GM21390 (cell line): ENCODE results near the gene MYT1.

Experiments used
- ATAC-seq: cut with Tn5 transposase; IDR thresholded peaks from one replicate; pipeline ENCODE4 v1.9.1; 2021; ENCODE audit not compliant: unreplicated experiment

Gene MYT1

GRCh38 chr20:64242797-64243475 lies 78.7 kb downstream of the MYT1 start:
- ATAC-seq, result no peak

DNA sequence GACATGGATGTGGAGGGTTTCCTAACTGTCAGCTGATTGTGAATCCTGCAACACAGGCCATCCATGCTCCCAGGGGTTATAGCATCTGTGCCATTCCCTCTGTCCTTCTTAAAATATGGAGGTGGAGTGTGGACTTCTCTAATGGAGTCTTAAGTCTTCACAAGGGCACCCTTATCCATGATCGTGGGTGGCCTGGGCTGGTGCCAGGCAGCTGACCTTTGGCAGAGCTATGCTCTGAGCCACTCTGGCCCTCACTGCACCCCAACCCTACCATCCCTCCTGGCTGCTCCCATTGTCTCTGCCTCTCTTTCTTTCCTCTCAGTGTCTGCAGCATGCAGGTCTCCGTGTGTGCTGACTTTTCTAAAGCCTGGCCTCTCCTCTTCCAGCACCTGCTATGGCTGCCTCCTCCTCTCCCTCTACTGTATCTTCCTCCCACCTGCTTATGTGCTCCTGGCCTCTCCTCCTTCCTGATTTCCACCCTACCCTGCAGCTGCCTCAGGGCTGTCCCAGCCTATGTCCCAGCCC lies 80.1 kb downstream of the MYT1 start:
- no peak for ATAC-seq

DNA sequence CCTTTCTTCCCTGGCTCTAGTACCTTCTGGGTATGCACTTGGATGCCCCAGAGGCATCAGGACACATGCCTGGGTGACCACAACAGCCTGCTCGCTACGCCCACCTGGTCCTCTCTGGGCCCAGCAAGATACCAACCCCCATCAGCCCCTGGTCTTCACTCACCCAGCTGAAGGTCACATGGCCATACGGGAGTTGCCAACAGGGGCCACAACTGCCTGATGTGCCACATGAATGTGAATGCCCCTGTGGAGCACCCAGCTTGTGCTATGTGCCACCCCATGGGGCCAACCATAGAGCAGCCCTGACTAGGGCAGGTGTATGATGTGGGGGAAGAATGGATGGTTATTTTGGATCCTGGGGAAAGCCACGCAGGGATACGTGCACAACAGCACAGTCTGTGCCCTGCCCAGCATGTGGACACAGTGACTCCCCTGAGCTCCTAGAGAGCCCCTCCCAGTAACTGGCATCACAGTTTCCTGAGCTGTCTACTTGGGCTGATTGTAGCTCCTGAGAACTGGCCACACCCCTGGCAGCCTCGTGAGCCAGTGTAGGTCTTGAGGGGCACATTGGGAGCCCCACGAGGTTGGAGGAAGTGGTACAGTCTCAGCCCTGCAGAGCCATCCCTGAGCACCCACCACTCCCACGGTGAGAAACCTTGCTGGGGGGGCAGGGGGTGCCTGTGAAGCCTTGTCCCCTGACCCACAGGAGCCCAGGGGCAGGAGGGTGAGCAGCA lies 80.8 kb downstream of the MYT1 start:
- no peak for ATAC-seq

DNA sequence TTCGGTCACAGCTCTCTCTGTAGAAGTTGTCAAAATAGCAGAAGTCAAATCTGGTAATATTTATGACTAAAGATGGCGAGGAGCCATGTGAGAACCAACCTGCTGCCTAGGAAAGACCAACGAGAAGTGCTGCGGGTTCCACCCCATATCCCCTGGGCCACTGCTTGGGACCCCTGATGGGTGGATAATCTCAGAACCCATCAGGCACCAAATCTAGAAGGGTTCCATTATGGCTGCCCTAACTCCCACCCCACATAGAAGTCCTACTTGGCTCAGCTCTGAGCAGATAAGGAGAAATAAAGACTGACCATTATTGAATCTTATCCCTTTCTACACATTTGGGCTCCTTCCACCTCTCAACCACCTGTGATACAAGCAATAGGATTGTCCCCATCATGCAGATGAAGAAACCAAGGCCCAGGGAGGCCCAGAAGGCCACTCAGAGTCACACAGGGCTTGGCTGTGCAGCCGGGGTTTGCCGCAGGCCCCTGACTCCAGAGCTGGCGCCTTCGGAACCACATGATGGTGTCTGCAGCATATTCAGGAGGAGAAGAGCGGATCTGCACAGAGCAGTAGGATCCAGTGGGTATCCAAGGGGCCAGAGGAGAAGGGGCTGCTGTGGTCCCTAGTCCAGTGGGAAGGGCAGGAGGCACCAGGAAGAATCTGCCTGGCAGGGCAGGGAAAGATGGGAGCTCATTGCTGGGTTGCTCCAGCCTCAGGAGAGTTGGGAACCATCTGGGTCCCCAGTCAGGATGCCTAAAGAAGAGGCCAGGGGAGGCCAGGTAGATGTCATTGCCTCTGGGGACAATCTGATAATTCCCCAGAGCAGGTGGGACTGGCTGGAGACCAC lies 81.7 kb downstream of the MYT1 start:
- ATAC-seq, result no peak

GRCh38 chr20:64246616-64247306 lies 82.5 kb downstream of the MYT1 start:
- no peak for ATAC-seq

DNA sequence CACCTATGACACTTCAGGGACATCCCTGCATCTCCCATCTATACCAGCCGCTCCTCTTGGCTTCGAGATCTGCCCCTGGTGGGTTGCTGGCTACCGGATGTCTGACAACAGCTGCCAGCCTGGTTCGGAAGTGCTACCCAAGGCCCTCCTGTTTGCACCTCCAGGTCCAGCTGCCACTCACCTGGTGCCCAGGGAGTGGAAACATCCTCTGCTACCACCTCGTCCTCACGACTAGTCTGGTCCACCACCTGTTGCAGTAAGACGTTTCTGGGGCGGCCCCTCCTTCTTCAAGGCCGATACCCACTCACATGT lies 83.0 kb downstream of the MYT1 start:
- ATAC-seq, result no peak

DNA sequence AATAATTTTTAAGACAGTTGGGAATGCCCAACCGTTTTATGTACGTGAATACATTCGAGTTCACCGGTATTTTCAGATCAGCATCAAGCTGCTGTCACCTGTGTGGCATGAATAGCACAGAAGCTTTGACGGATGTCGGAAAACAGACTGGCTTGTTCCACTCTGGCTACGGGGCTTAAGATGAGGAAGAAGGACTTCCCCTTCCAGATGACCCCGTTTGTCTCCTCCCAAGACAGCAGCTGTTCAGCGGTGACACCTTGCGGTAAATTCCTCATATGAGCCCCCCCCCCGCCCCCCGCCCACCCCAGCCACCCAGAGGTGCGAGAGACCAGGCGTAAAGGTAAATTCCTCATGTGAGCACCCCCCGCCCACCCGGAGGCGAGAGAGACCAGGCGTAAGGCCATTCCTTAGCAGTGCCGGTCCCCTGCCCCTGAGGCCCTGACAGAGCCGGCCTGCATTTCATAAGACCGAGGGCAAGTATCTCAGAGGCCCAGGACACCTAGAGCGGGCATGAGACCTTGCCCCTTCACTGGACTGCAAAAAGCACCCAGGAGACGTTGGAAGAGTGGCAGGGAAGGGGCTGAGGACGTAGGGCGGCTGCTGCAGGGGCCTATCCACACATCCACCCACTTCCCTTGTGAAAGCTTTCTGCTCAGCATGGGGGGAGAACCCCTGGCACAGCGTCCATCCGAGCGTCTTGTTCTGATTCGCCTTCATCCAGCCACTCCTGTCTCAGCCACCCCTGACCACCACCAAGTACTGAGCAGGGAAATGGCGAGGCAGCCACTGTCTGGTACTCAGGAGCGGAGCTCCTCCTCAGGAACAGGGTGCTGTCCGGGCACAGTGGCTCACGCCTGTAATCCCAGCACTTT lies 84.0 kb downstream of the MYT1 start:
- no peak for ATAC-seq

- no peak for ATAC-seq
Observed at GRCh38 chr20:64250027-64250426, 85.8 kb downstream of the MYT1 start.

- no peak for ATAC-seq
Observed at GRCh38 chr20:64253000-64253383, 88.7 kb downstream of the MYT1 start.

GRCh38 chr20:64253443-64253842 lies 89.2 kb downstream of the MYT1 start:
- no peak for ATAC-seq

GRCh38 chr20:64254156-64254555 lies 89.9 kb downstream of the MYT1 start:
- ATAC-seq, result no peak

GRCh38 chr20:64254571-64255360 lies 90.5 kb downstream of the MYT1 start:
- ATAC-seq, result no peak

GRCh38 chr20:64255361-64256281 lies 91.4 kb downstream of the MYT1 start, which contains the start of gene PCMTD2:
Gene PCMTD2 (plus strand): TSS chr20:64255748. CDS start chr20:64259966, 4,218 bp downstream.
- ATAC-seq, result peak; percentile 69

- no peak for ATAC-seq
Observed at GRCh38 chr20:64256282-64256935, 92.2 kb downstream of the MYT1 start.

DNA sequence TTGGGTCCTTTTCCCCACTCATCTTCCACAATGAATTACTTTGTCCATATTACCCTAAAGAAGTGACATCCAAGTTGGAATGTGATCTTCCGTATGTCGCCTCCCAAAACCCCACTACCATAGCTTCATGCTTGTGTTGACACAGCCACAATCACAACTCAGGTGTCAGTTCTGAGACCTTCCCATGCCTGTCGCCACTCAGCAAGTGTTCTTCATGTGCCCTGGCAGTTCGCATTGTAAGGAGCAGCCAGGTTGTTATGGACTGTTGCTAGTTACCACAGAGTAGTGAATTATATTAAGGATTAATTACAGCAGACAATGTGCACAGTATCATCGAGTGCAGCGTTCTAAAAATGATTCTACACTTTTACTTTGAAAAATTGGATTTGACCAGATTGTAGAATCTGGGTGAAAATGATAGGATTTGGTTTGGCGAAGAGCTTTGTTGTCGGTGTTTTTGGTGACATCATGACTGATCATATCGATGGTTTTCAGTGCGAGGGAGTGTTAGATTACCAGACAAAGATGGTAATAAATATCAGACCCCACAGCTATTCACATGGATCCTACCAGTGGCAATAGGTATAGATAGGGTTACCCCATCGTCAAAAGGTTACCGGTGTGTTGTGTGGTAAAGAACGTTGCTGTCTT lies 93.0 kb downstream of the MYT1 start:
- ATAC-seq, result no peak

- ATAC-seq, result no peak
Observed at GRCh38 chr20:64258071-64258823, 94.0 kb downstream of the MYT1 start.
